GM20431 (cell line): Measurements from ENCODE around the gene TMEM243.

Experiments used
- in situ Hi-C: fragments of 300-500 bp; cut with MseI, MboI; formaldehyde crosslinking; loops from one replicate; pipeline ENCODE4 v1.15.0; 2020; ENCODE audit warnings: low sequenced_read_pairs; ENCODE audit not compliant: unreplicated experiment

The TMEM243 gene, protein sequence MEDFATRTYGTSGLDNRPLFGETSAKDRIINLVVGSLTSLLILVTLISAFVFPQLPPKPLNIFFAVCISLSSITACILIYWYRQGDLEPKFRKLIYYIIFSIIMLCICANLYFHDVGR

DNA sequence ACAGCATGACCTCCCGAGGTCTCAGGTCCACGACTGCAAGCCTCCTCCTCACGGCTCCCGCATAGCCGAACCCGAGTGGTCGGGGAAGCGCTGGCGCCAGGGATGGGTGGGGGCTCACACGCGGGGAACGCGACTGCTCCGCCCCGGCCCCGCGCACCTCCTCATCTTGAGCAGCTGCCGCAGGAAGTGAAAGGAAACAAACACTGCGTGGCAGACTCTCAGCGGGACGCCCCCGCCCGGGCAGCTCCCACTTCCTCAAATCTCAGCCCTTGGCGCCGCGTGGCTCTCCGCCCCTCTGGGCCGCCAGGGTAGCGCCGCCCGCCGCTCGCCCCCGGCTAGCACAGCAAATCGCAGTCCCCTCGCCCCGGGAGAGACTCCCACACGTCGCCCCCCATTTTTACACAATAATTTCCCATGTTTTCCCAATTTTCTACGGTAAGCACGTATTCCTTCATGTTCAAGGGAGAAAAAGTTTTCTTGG, at the start of gene TMEM243:
Gene TMEM243 (minus strand): TSS at position 188 of the 481 bp plus-strand sequence. CDS start 229 bp downstream, outside the sequence.
- in situ Hi-C loops, result no loop called here

- in situ Hi-C loops, result no loop called here
Observed at GRCh38 chr7:87267239-87267900, 47.8 kb upstream of the TMEM243 start.

DNA sequence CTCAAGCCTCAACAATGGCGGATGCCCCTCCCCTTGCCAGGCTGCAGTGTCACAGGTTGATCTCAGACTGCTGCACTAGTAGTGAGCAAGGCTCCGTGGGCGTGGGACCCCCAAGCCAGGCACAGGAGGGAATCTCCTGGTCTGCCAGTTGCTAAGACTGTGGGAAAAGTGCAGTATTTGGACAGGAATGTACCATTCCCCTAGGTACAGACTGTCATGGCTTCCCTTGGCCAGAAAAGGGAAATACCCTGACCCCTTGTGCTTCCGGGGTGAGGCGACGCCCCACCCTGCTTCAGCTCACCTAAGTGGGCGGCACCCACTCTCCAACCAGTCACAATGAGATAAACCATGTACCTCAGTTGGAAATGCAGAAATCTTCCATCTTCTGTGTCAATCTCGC, 44.0 kb upstream of the TMEM243 start:
- in situ Hi-C loops, result no loop called here

GRCh38 chr7:87253589-87254087, 34.1 kb upstream of the TMEM243 start:
- in situ Hi-C loops, result no loop called here

DNA sequence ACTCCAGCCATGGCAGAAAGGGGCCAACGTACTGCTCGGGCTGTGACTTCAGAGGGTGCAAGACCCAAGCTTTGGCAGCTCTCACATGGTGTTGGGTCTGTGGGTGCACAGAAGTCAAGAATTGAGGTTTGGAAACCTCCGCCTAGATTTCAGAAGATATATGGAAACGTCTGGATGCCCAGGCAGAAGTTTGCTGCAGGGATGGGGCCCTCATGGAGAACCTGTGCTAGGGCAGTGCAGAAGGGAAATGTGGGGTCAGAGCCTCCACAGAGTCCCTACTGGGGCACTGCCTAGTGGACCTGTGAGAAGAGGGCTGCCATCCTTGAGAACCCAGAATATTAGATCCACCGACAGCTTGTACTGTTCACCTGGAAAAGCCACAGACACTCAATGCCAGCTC, 26.1 kb upstream of the TMEM243 start:
- in situ Hi-C loops, result loop anchor here (25.0 kb wide), 1 partner anchor 333 kb away; no protein-coding TSS in a partner anchor

- in situ Hi-C loops, result loop anchor here (25.0 kb wide), 1 partner anchor 326 kb away; no protein-coding TSS in a partner anchor
Observed at GRCh38 chr7:87238464-87239051, 19.0 kb upstream of the TMEM243 start.

GRCh38 chr7:87234949-87235348, 15.4 kb upstream of the TMEM243 start:
- in situ Hi-C loops, result loop anchor here (25.0 kb wide), 1 partner anchor 323 kb away; no protein-coding TSS in a partner anchor

DNA sequence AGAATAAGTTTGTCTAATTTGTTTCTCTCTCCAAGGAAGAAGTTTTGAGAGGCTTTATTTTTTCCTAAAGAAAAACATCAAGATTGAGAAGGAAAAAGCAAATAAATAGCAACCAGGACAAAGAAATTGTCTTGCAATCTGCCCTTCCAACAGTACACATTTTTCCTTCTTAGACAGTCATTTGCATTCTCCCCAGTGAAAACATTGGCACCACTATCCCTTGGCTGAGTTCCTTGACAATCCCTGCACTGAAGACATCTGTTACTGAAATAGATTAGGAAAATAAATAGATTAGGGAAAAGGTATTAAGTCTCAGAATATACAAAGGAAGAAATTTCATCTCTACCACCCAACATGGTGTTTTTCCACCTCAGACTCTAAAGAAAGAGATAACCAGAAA, 12.2 kb upstream of the TMEM243 start:
- in situ Hi-C loops, result loop anchor here (25.0 kb wide), 1 partner anchor 319 kb away; no protein-coding TSS in a partner anchor

GRCh38 chr7:87231258-87231657, 11.7 kb upstream of the TMEM243 start:
- in situ Hi-C loops, result loop anchor here (25.0 kb wide), 1 partner anchor 319 kb away; no protein-coding TSS in a partner anchor

DNA sequence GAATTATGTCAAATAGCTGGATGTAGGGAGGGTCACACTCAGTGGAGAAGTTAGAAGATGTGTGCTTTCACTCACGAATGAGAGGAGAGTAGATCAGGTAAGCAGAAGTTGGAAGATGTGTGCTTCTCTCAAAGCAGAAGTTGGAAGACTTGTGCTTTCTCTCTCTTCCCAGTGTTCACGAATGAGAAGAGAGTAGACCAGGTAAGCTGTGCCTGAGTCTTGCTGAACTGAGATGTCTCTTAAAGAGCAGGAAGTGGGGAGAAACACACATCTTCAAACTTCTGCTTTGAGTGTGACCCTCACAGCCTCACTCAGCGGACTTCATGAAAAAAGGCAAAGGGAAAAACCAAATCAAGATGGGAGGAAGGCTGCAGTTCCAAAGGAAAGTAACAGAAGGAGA, 7.0 kb upstream of the TMEM243 start:
- in situ Hi-C loops, result loop anchor here (25.0 kb wide), 1 partner anchor 314 kb away; no protein-coding TSS in a partner anchor

DNA sequence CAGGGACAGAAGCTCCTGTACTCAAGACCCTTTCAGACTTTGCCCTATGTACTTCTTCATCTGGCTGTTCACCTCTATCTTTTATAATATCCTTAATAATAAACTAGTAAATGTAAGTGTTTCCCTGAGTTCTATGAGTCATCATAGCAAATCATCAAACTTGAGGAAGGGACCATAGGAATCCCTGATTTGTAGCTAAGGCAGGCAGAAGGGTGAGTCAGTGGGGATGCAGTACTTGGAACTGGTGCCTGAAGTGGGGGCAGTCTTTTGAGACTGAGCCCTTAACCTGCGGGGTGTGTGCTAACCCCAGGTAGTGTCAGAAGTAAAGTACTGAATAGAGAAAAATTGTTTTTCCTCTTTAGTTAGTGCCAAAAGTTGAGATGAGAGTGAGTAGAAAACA, 6.2 kb upstream of the TMEM243 start:
- in situ Hi-C loops, result loop anchor here (25.0 kb wide), 1 partner anchor 313 kb away; no protein-coding TSS in a partner anchor

- in situ Hi-C loops, result no loop called here
Observed at GRCh38 chr7:87223666-87224065, 4.1 kb upstream of the TMEM243 start.

DNA sequence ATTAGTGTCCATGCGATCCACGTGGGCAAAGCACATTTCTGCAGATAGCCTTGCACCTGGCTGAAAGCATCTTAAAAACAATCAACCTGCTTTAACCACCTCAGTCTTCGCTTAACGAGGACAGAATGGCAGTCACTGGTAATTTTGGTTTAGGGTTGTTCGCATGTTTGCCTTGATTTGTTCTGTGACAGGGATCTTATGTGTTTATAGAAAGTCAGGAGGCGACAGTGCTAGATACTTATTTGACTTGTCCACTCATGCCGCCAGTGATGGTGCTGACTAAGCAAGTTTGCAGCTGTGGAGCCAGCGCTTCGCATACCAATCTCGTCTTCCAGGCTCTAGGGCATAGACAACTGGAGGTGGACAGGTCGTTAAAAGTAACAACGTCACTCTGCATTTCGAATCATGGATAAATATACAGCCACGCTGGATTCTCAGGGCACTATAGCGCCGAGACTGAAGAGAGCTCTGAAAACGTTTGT, 1.2 kb upstream of the TMEM243 start:
- in situ Hi-C loops, result no loop called here

DNA sequence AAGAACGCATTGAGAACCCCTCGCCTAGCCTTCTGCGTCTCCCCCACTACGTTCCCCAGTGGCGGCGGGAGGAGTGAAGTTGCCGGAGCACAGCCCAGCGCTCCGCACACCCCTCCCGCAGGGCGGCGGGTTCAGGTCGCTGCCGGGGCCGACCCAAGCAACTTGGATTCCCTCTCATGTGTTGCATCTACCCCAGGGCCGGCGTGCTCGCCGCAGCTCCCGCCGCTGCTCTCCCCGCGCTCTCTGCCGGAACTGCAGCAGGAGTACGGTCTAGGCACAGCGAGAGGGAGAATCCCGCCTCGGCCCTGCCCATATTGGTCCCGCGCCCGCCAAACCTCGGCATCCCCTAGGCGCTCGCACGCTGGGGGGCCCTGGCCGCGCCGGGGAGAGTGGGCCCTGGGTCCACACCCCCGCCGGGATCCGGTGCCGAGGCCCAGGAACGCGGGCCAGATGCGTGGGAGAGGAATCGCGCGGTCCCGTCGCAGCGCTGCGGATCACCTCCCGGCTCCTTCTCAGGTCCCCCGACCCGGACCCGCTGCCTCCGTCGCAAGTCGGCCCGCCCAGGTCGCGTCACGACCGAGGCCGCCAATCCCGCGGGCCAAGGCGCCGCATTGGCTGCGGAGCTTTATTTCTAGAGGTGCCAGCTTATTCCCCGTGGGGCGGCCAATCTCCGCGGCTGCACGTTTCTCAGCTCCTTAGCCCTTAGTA, 648 bp upstream of the TMEM243 start:
- in situ Hi-C loops, result no loop called here

DNA sequence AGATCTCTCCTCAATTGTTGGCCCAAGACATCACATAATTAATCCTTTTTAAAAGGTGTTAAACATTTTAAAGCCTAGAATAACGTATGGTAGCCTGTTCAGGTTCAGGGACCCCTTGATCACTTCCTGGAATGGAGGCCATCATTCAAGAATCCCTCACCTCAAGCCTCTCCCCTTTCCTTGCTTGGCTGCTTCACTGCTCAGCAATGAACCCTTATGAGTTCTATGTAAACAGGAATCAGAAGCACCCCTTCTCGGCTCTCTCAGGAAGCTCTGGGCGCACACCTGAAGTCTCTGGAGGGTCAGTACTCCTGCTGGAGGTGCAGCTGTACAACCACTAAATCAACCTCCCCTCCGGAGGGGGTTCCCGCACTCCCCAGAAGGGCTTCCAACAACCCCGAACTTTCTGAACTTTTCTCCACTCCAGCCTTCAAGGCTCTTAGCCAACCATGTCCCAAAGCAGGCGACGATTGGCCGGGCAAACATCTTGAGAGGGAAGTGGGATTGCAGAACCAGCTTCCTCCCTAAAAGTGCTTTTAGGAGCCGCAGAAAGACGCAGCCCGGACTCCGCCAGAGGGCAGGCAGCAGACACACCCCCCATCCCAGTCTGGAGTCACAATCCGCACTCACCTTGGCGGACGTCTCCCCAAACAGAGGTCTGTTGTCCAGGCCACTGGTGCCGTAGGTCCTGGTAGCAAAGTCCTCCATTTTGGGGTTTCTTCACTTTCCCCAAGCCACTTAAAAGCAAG, 562 bp downstream of the TMEM243 start:
- in situ Hi-C loops, result no loop called here

GRCh38 chr7:87217983-87218653, 1.4 kb downstream of the TMEM243 start:
- in situ Hi-C loops, result no loop called here

DNA sequence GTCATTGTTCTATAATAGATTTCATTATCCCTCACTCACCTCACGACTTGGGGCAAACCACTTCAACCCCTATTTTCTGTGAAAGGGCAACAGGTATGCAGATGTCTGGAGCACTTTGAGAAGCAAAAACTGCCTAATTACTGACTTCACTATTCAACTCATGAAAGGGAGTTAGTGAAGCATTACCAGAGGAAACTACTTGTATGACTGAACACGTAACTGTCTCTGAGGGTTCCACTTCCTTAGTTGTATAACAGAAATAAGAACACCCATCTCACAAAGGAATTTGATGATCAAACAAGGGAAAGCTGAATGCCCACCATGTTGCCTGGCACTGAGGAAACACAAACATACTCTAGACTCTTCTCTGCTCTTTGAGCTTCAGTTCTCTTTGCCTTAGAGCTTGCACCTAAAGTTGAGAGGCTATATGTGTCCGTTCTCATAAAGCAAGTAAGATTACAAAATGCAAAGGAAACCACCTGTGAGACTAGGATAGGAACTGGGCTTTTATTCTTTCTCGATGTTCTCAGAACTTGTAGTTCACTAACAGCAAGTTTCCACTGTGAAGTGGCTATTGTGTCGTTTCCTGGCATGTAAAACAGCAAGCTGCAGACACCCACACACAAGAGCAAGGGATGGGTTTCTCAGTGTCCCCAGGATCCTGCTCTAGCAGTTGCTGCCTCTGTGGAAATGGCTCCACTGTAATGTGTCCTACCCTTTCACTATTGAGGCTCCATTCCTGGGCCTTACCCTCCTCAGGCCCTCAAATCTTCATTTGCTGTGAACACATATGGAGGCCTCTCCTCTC, 2.6 kb downstream of the TMEM243 start:
- in situ Hi-C loops, result no loop called here

GRCh38 chr7:87215046-87215445, 4.5 kb downstream of the TMEM243 start:
- in situ Hi-C loops, result no loop called here
